ENCODE measurements around the gene TACC3.

DNA sequence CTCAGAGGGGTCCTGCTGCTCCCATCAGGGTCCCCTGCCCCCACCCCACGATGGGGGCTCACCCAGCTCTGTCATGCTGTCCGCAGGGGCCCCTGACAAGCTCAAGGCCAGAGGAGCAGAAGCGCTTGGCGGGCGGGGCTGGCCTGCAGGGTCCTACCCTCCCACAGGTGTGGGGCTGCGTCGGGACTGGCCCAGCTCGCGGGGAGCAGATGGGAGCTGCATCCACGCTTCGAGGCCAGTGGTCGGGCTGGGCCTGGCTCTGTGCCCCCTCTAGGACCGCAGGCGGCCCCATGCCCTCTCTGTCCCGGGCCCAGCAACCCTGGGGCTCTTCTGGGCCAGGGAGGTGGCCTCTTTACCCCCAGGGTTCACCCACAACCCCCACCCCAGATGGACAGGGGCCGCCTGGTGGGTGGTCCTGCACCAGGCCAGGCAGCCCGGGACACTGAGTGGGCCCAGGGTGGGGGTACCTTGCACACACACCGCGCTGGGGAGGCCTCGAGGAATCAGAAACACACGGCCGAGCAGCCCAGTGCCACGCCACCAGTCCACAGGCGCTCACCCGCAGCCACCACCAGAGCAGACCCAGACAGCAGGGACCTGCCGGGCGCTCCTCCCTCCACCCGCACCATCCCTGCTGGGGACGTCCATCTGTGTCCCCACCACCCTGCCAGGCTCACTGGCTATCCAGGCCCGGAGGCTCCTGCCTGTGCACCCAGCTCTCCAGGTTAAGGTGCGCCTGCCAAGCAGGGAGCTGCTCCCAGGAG, 30.0 kb downstream of the TACC3 start:
- TF ChIP-seq FOXM1 (IDR thresholded peaks at IDR 0.05; ENCODE audit: borderline replicate concordance) (no peak), NFRKB (IDR thresholded peaks at IDR 0.05) (no peak), SUZ12 (IDR thresholded peaks at IDR 0.05) (no peak), SP1 (IDR thresholded peaks at IDR 0.05) (no peak), L3MBTL2 (conservative IDR thresholded peaks at IDR 0.05) (no peak), BHLHE40 (IDR thresholded peaks at IDR 0.05; ENCODE audit: borderline replicate concordance) (no peak), LEF1 (IDR thresholded peaks at IDR 0.05; ENCODE audit: borderline replicate concordance) (no peak)

All from HEK293T (cell line).